Heart left ventricle (tissue), 16 donors: ENCODE results near the gene MIGA1. TPM values are rescaled to one million over a fixed set of nuclear protein-coding genes. Genes with fewer than 3 reads are reported as not detected.

ENCODE experiments used
- ATAC-seq, 4 donors: fragments of 200-7000 bp; cut with Tn5 transposase; one replicate each; pipeline ENCODE4 v1.9.1; 2020 to 2022; ENCODE audit warnings: moderate library complexity in 4 of 4, mild to moderate bottlenecking in 3 of 4, moderate number of reproducible peaks in 1 of 4
- DNase-seq, 5 donors: peaks; one replicate each; pipeline ENCODE4 v3.0.0-alpha.2; 2020
- H3K27ac ChIP-seq, 12 donors: fragments of 200-600 bp; sonication (generic) in 4 of 12; one replicate each; pipeline versions ENCODE4 v1.5.0 to v1.8.0; 2016 to 2022; ENCODE audit warnings: mild to moderate bottlenecking in 2 of 12
- H3K27me3 ChIP-seq, 9 donors: fragments of 200-600 bp; sonication (generic) in 2 of 9; one replicate each; pipeline versions ENCODE4 v1.5.1 to v1.8.0; 2016 to 2022; ENCODE audit warnings: mild to moderate bottlenecking in 3 of 9
- H3K36me3 ChIP-seq, 9 donors: fragments of 200-600 bp; sonication (generic) in 2 of 9; one replicate each; pipeline versions ENCODE4 v1.5.0 to v1.8.0; 2018 to 2022; ENCODE audit warnings: mild to moderate bottlenecking in 2 of 9
- H3K4me1 ChIP-seq, 12 donors: fragments of 200-600 bp; sonication (generic) in 4 of 12; one replicate each; pipeline versions ENCODE4 v1.5.0 to v1.8.0; 2016 to 2022; ENCODE audit warnings: mild to moderate bottlenecking in 3 of 12
- H3K4me3 ChIP-seq, 12 donors: fragments of 200-600 bp; sonication (generic) in 4 of 12; one replicate each; pipeline versions ENCODE4 v1.5.0 to v1.8.0; 2017 to 2022; ENCODE audit warnings: mild to moderate bottlenecking in 9 of 12, moderate library complexity in 4 of 12
- H3K9me3 ChIP-seq, 12 donors: fragments of 200-600 bp; sonication (generic) in 4 of 12; one replicate each; pipeline versions ENCODE4 v1.5.0 to v1.8.0; 2016 to 2022; ENCODE audit warnings: mild to moderate bottlenecking in 1 of 12
- POLR2A ChIP-seq, 2 donors: fragments of 450-650 bp; IDR thresholded peaks; one replicate each; pipeline ENCODE4 v1.6.1; 2017; ENCODE audit warnings: antibody characterized with exemption in 2 of 2, mild to moderate bottlenecking in 2 of 2, moderate library complexity in 2 of 2
- WGBS, 4 donors: extraction: QIAGEN DNeasy Blood & Tissue Kit in 2 of 4; methylation state at CpG; one replicate each; pipeline versions ENCODE4 v1.1.5 to v1.1.7; 2013 to 2018; 5-methylcytosine and 5-hydroxymethylcytosine counted together
- intact Hi-C, 10 donors: fragments of 100-400 bp; cut with DNase I; formaldehyde crosslinking; loops; one replicate each; pipeline versions ENCODE4 v1.11.1 to v1.14.2; 2022
- polyA plus RNA-seq, 2 donors: library from polyadenylated mRNA; stranded (reverse); fragments of 200-250 nt; gene quantifications; one replicate each; pipeline ENCODE4 v1.2.3, GENCODE V29; 2013
- total RNA-seq, 9 donors: library from RNA; depleted of rRNA in 2 of 9; stranded (reverse); fragments of >200 nt in 2 of 9; fragmentation: NEBNext Ultra II Directional in 3 of 9; extraction: Animal tissue kit (Norgen Biotek cat#: 25700) in 3 of 9; gene quantifications; one replicate each; pipeline versions ENCODE4 v1.1.0 to v1.2.4, GENCODE V29; 2016 to 2023
- TF ChIP-seq, protein P1 (sequence below), 12 donors: fragments of 200-600 bp; sonication (generic) in 4 of 12; IDR thresholded peaks; one replicate each; pipeline versions ENCODE4 v1.5.0 to v1.8.0; 2018 to 2022; ENCODE audit warnings: antibody characterized with exemption in 12 of 12, mild to moderate bottlenecking in 5 of 12
- donor health status: ischemic (EF 13 %, LVEDD 7.1; RV severe dilation, severe dysfunction).
- donor health status: healthy with polysubstance abuse.
- donor health status: DM: no; HTN: yes; CAD: no.
- donor health status: DM: no; HTN: no; CAD: no.
- donor health status: ischemic (EF 25% LVEDD 6.9; RV normal size, moderate dysfunction).
- donor health status: ischemic (EF 25% LVEDD 5.7; RV mildly dilated, moderate dysfunction).
- donor health status: healthy.
- donor health status: DM: yes; HTN: yes; CAD: no.
- donor health status: ischemic (EF 35%, LVEDD 5.7; RV mildly dilated, moderate dysfunction).
- donor health status: nonischemic (EF 11% LVEDD 7.7; RV severe dilation, severe dysfunction).
- donor health status: DM: yes; HTN: yes; CAD: no.
- donor health status: PGD.
- donor health status: ischemic (EF 29% LVEDD 5.4; RV normal size, mild dysfunction).
- donor health status: nonischemic (EF 23%, LVEDD 6.1; RV moderate dilation, normal function).

The MIGA1 gene
- total and polyA plus RNA-seq, 11 donors: 2.6 to 14.1 (median 9.7) TPM

GRCh38 chr1:77794550-77794949 lies 15.1 kb downstream of the MIGA1 start:
- intact Hi-C loops: loop anchor here in 1 of 10 donors (10.0 kb wide), 1 partner anchor 330 kb away; no protein-coding TSS in a partner anchor
- H3K27me3 ChIP-seq: no peaks in the 10 kb centered on the region
- no peaks in the 10 kb centered on the region for H3K9me3 ChIP-seq
- H3K27ac ChIP-seq: no peak overlapping the region
- no peak for DNase-seq
- no peak for ATAC-seq
- peaks cover 0 to 55% (median 13%) of the 10 kb centered on the region in 9 donors for H3K36me3 ChIP-seq
- TF ChIP-seq, protein P1, sequence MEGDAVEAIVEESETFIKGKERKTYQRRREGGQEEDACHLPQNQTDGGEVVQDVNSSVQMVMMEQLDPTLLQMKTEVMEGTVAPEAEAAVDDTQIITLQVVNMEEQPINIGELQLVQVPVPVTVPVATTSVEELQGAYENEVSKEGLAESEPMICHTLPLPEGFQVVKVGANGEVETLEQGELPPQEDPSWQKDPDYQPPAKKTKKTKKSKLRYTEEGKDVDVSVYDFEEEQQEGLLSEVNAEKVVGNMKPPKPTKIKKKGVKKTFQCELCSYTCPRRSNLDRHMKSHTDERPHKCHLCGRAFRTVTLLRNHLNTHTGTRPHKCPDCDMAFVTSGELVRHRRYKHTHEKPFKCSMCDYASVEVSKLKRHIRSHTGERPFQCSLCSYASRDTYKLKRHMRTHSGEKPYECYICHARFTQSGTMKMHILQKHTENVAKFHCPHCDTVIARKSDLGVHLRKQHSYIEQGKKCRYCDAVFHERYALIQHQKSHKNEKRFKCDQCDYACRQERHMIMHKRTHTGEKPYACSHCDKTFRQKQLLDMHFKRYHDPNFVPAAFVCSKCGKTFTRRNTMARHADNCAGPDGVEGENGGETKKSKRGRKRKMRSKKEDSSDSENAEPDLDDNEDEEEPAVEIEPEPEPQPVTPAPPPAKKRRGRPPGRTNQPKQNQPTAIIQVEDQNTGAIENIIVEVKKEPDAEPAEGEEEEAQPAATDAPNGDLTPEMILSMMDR (IDR thresholded peaks at IDR 0.05): no peak
- TF ChIP-seq POLR2A (IDR thresholded peaks at IDR 0.05): no peak
- H3K4me3 ChIP-seq: no peak overlapping the region
- no peaks in the 10 kb centered on the region for H3K4me1 ChIP-seq
- 91 to 98% (median 96%) methylated on average over 3 of the region's 3 CpGs for WGBS, 4 donors

DNA sequence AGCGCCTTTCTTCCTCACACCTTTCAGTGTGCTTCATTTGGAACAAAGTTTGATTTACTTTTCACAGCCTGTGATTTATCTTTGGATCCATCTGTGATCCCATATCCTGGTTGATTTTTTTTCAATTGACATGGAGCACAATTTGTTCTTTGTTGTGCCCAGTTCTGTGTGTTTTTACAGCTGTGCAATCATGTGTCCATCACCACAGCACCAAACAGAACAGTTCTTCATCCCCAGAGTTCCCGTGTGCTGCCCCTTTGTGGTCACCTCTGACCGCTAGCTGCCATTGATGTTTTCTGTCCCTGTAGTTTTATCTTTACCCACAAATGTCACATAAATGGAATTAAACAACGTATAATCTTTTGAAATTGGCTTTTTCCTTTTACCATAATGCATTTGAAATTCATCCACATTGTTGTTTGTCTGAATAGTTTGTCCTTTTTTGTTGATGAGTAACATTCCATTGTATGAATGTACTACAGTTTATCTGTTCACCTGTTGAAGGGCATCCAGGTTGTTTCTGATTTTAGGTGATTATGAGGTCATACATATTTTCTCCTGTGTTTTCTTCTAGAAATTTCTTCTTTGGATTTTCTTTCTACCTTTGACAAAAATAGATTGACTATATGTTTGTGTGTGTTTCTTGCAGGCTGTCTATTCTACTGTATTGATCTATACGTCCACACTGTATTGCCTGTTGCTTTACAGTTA lies 17.4 kb downstream of the MIGA1 start:
- Histone ChIP-seq H3K27me3 (no peaks in the 10 kb centered on the region), H3K9me3 (no peaks in the 10 kb centered on the region), H3K27ac (no peak overlapping the region), H3K4me3 (no peak overlapping the region), H3K4me1 (no peaks in the 10 kb centered on the region), H3K36me3 (peaks cover 0 to 50% (median 13%) of the 10 kb centered on the region in 9 donors)
- TF ChIP-seq, protein P1 (IDR thresholded peaks at IDR 0.05): no peak
- no peak for TF ChIP-seq POLR2A (IDR thresholded peaks at IDR 0.05)
- WGBS, 4 donors: 84 to 88% (median 87%) methylated on average over 5 of the region's 5 CpGs
- ATAC-seq: peak in 1 of 4 donors; percentile 22
- no peak for DNase-seq
- intact Hi-C loops: loop anchor here in 1 of 10 donors (10.0 kb wide), 1 partner anchor 328 kb away; no protein-coding TSS in a partner anchor

GRCh38 chr1:77797991-77798390 lies 18.5 kb downstream of the MIGA1 start:
- Histone ChIP-seq H3K27me3 (no peaks in the 10 kb centered on the region), H3K27ac (no peak overlapping the region), H3K4me3 (no peak overlapping the region), H3K36me3 (peaks cover 0 to 58% (median 25%) of the 10 kb centered on the region in 9 donors), H3K4me1 (no peaks in the 10 kb centered on the region), H3K9me3 (no peaks in the 10 kb centered on the region)
- no peak for DNase-seq
- TF ChIP-seq, protein P1 (IDR thresholded peaks at IDR 0.05): no peak
- no peak for TF ChIP-seq POLR2A (IDR thresholded peaks at IDR 0.05)
- ATAC-seq: no peak
- intact Hi-C loops: loop anchor here in 1 of 10 donors (10.0 kb wide), 1 partner anchor 327 kb away; no protein-coding TSS in a partner anchor

DNA sequence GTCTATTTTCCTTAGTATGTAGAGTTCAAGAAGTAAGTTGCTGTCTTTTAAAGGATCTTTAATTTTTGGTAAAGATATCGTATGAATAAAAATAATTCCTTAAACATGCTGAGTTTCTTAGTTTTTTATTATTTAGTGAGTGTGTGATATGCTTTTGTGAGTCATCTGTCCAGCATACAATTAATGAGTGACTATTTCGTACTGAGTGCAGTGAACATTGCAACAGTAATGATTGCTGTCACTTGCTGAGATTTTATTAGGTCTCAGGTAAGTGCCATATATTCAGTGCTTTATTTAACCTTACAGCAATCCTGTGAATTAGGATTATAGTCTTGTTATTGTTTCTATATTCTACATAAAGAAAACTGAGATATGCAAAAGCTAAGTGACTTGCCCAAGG lies 22.6 kb downstream of the MIGA1 start:
- Histone ChIP-seq H3K27me3 (no peaks in the 10 kb centered on the region), H3K27ac (no peak overlapping the region), H3K4me3 (no peak overlapping the region), H3K36me3 (peaks cover 0 to 66% (median 56%) of the 10 kb centered on the region in 9 donors), H3K9me3 (no peaks in the 10 kb centered on the region), H3K4me1 (no peaks in the 10 kb centered on the region)
- TF ChIP-seq, protein P1 (IDR thresholded peaks at IDR 0.05): no peak
- TF ChIP-seq POLR2A (IDR thresholded peaks at IDR 0.05): no peak
- intact Hi-C loops: no loop called here
- DNase-seq: no peak
- WGBS, 4 donors: 94 to 100% (median 98%) methylated on average over 2 of the region's 2 CpGs
- no peak for ATAC-seq
